ELR (cell line): ENCODE measurements around the gene PIM3.

Source experiments
- DNase-seq: peaks from one replicate; pipeline ENCODE4 v3.0.0-alpha.2; 2015; ENCODE audit warnings: low read depth

PIM3 gene

DNA sequence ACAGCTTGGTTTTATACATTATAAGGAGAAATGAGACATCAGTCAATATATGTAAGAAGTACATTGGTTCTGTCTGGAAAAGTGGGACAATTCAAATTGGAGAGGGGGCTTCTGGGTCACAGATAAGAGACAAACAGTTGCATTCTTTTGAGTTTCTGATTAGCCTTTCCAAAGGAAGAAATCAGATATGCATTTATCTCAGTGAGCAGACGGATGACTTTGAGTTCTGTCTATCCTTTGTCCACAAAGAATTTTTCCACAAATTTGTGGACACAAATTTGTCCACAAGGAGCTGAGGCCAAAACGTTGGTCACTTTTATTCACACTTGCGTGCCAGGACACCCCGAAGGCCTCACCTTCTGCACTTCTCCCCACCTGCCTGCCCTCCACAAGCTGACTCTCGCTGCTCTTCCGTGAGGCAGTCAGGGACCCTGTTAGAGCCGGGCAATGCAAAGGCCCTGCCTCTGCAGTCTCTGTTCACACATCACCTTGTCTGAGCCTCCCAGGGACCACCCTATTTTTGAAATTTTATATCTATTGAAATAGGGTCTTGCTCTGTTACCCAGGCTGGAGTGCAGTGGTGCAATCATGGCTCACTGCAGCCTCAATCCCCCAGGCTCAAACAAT is 31.4 kb downstream of the PIM3 start:
- no peak for DNase-seq

GRCh38 chr22:49992921-49993648 is 32.5 kb downstream of the PIM3 start:
- peak; percentile 71 for DNase-seq

DNA sequence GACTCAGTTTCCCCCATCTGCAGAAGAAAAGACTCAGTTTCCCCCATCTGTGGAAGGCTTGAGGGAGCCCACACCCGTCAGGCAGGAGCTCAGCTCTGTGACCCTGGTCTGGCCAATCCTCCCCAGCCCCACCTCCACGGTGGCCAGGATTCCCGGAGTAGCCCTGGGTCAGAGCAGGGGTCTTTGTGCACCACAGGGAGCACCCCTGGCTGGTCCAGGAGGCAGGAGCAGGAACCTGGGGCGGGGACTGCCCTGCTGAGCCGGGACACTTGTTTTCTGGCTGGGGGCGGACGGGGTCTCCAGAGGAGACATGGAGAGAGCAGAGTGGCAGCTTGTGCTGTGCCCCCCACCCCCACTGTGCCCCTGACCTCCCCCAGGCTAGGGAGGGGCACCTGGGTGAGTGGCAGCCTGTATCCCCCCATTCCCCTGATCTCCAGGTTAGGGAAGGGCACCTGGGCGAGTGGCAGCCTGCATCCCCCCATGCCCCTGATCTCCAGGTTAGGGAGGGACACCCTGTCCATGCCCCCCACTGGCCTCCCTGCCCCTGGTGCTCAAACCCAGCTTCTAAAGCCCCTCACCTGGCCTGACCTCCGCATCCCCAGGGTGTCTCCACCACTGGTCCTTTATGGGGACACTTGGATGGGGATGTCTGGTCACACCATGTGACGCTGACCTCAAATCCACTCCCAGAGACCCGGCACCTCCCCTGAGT is 33.2 kb downstream of the PIM3 start:
- no peak for DNase-seq

DNA sequence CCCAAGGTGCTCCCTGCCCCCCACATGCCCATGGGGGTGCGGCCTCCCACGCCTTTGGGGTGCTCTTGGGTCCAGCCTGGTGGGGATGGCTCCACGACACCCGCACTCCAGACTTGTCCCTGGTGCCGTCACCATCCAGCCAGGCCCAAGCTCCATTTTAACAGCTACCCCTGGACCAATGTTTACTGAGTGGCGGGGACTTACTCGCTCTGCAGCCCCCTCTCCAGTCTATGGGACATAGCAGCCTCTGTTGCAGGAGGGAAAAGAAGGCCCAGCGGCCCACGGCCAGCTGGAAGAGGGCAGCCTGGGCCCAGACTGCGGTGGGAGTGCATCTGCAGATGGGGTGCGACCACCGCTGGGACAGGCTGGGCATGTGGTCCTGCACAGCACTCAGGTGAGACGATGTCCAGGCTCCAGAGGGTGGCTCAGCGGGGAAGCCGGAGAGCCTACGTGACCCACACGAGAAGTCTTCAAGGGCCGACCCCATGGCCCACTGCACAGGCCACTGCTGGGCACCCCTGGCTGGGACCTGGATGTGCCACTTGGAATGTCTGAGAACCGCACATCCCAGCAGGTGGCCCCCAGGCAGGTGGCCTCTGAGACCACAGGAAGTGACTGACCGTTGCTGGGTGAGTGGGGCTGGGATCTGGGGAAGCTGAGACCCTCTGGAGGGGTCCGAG is 33.9 kb downstream of the PIM3 start:
- DNase-seq: no peak

DNA sequence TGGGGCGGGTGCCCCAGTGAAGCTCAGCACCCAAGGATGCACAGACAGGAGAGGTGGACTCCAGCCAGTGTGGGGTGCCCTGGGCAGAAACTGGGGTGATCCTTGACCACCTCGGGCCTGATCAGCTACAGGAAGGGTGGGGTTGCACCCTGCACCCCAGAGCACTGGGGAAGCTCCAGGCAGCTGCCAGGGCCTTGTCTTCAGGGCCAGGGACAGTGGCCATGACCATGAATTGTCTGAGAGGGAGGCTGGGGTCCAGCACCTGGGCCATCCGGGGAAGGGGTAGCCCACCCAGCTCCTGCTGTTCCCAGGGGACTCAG is 34.4 kb downstream of the PIM3 start:
- no peak for DNase-seq

DNA sequence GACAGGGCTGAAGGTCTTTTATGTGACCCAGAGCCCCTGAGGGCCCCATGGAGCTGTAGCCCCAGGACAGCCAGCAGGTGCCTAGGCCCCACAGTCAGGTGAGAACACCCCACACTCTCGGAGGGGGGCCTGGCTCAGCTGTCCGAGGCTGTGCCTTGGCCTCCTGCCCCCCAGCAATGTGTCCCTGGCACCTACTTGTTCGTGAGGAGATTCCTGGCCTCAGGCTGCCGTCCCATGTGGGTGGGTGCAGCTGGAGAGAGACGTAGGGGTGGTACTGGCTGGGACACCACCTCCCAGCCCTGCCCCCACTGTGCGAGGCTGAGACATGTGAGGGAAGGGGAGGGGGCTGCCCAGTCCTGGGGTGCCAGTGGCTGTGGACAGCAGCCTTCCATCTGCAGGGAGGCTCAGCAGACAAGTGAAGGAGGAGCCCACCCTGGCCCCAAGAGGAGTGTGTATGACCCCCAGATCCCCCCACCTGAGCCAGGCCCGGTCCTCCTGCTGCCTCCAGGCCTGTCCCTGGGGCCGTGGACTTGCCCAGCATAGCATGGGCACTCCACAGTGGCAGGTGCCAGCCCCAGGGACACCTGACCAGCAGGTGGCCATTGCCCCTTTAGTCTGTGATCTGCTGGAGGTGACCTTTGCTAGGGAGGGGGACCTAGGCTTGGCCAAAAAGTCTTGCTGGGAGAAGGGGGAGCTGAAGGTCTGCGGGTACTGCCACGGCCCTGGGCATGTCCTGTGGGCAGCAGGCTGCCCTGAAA is 35.0 kb downstream of the PIM3 start:
- no peak for DNase-seq

DNA sequence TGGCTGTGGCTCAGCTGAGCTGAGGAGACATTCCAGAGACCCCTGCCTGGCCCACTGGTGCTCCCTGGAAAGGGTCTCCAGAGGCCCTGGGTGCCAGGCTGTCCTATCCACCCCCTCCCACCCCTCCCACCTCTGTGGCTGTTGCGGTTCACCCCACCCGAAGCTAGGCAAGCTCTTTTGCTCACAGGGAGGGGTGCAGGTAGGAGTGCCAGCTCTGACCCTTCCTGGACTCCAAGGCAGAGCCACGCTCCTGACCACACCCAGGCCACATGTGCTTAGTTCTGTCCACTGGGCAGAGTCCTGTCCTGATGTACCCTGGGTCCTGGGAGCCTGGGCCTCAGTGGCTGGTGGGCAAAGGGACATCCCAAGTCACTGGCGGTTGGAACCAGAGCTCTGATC is 35.5 kb downstream of the PIM3 start:
- no peak for DNase-seq

GRCh38 chr22:49996518-49997250 is 36.1 kb downstream of the PIM3 start:
- DNase-seq: no peak

- DNase-seq: no peak
These were observed 36.7 kb downstream of the PIM3 start for GRCh38 chr22:49997251-49997599.

- no peak for DNase-seq
These were observed 37.6 kb downstream of the PIM3 start for GRCh38 chr22:49997932-49998717.

- DNase-seq: no peak
These were observed 38.1 kb downstream of the PIM3 start for GRCh38 chr22:49998718-49999062.

DNA sequence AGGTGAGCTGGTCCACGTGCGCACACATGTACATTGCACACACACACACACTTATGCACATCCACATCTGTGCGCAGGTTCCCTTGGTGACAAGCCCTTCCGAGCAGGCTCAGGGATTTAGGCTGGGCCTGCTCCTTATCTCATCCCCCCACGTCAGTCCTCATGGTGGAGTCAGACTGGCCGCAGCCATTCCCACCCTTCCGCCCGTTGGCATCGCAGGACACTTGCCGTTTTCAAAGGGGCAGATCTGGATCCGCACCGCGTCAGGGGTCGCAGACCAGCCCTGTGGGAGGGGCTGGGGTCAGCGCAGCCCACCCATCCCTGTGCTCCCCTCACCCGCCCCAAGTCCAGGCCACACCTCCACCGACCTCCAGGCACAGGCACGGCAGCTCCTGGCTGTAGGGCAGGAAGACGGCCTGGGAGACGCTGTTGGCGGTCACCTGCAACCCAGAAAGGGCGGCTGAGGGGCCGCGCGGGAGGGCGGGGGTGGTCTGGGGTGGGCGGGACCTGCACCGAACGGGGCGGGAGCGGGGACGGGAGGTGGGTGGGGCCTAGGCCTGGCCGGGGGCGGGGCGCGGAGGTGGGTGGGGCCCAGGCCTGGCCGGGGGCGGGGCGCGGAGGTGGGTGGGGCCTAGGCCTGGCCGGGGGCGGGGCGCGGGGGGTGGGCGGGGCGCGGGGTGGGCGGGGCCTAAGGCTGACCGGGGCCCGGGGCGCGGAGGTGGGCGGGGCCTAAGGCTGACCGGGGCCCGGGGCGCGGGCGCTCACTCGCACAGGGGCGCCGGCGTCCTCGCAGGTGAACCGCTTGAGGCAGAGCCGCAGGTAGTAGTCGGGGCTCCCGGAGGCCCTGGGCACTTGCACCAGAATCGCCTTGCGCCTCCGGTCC is 38.7 kb downstream of the PIM3 start:
- no peak for DNase-seq

DNA sequence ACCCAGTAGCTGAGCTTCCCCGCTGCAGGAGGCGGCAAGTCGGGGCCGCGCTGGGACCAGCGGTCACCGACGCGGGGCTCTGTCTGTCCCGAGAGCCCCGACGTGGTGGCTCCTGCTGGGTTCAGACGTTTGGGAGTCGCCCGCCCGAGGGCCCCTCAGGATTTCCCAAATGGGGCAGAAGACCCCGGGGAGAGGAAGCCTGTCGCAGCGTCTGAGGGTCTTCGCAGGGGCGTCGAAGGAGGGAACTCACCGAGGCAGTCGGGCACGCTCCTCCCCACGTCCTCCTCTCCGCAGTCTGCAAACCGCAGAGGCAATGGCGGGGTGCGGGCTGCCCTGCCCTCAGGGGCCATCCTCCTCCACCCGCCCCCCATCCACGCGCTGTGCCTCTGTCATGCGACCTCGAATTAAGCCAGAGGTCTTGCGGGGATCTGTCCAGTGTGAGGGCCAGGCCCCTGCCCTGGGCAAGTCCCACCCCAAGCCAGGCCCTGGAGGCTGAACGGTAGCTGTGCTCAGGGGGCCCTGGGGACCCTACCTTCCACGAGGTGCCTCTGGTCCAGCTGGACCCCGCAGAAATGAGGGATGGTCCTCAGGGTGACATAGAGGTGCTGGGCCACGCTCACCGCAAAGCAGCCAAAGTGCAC is 39.5 kb downstream of the PIM3 start:
- no peak for DNase-seq

GRCh38 chr22:50000587-50001387 is 40.2 kb downstream of the PIM3 start:
- no peak for DNase-seq

DNA sequence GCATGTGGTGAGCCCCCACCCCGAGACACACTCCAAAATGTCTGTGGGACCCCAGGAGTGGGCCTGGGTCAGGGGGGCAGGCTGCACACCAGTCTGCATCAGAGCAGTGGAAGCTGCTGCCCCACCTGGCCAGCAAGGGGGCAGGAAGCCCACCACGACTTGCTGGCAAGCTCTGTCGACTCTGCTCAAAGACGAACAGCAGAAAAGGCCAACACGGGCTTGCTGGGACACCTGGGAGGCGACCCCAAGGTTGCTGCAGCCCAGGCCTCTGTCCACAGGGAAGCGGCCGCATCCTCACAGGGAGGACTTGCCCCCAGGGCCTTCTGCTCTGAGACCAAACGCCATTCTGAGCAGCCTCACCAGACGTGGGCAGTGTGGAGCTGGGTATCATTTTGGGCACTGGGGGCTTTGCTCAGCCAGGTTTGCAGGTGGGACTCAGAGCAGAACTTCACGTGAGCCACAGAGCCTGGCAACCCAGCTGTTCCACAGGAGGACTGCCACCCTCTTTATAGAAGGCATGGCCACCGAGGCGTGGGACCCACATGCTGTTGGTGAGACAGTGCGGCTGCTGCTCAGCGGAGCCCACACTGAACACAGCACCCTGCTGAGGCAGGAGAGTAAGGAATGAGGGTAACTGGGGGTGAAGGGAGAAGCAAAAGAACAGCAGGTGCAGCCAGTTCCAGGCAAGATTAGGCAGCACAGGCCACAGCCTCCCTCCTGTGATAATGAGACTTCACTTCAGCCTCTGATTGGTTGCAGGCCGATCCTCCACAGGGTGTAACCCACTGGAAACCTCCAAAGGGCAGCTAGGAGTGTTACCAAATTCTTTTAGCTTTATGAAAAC is 41.0 kb downstream of the PIM3 start:
- DNase-seq: no peak

DNA sequence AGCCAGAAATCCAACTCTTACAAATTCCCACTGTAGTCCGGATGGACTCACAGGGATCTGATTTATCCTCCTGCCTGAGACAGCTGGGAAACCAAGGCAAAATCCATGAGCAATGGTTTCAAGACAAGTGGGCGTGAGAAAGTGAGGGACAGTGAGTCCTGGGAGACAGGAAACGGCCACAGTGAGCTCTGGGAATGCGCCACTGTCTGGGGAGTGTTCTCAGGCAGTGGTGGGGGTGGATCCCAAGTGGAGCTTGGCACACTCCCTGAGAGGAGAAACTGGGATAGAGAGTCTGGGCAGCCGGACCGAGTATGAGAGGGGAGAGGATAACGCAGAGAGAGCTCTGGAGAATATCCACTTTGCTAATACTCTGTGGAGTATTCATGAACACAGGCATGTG is 42.2 kb downstream of the PIM3 start:
- peak; percentile 20 for DNase-seq

DNA sequence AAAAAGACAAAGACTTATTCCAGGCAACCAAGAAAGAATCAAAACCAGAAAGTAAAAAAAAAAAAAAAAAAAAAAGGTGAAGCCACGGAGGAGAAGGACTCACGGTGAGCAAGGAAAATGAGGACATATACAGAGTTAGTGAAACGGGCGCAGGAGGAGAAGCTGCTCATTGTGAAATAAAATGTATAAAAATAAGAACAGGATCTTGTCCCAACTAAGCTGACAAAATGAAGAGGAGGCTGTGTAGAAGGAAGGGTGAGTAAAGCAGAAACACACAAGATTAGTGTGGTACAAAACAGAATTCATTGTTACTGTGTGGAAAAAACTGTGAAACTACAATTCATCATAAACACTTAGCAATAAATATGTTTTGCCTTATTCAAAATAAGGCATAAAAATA is 44.3 kb downstream of the PIM3 start:
- no peak for DNase-seq
